Neural cell (in vitro differentiated cells): ENCODE results near the gene ENO2. TPM values are rescaled to one million over a fixed set of nuclear protein-coding genes. Genes with fewer than 3 reads are reported as not detected.

ENCODE experiments used
- H2AFZ ChIP-seq: fragments of 200-600, 300-800 bp; sonication (generic), shearing (Covaris generic); 2 replicates; pipeline ENCODE4 v1.6.0; 2014; ENCODE audit warnings: low read depth, mild to moderate bottlenecking, antibody characterized with exemption, low read length, moderate library complexity
- H3F3A ChIP-seq: fragments of 200-600 bp; shearing (Covaris generic); 2 replicates; pipeline ENCODE4 v1.6.1; 2016; ENCODE audit warnings: mild to moderate bottlenecking, moderate library complexity, mixed read lengths, antibody characterized with exemption, low read length; ENCODE audit not compliant: insufficient read depth, poor library complexity, severe bottlenecking
- H3K27ac ChIP-seq: fragments of 200-600, 300-800 bp; sonication (generic), shearing (Covaris generic); 2 replicates; pipeline ENCODE4 v1.5.1; 2014; ENCODE audit warnings: mild to moderate bottlenecking, low read length, moderate library complexity
- H3K27me3 ChIP-seq: fragments of 300-800, 200-600 bp; sonication (generic), shearing (Covaris generic); 2 replicates; pipeline ENCODE4 v1.6.0; 2014; ENCODE audit warnings: mild to moderate bottlenecking, low read depth, low read length, moderate library complexity; ENCODE audit not compliant: insufficient read depth
- H3K36me3 ChIP-seq: fragments of 300-800, 200-600 bp; sonication (generic), shearing (Covaris generic); 2 replicates; pipeline ENCODE4 v1.5.1; 2014; ENCODE audit warnings: mild to moderate bottlenecking, antibody characterized with exemption, low read length, moderate library complexity; ENCODE audit not compliant: insufficient read depth
- H3K4me2 ChIP-seq: fragments of 300-800, 200-600 bp; sonication (generic), shearing (Covaris generic); 2 replicates; pipeline ENCODE4 v1.6.0; 2014; ENCODE audit warnings: mild to moderate bottlenecking, low read length
- H3K4me3 ChIP-seq: fragments of 300-800, 200-600 bp; sonication (generic), shearing (Covaris generic); 2 replicates; pipeline ENCODE4 v1.5.1; 2014; ENCODE audit warnings: mild to moderate bottlenecking, low read length, moderate library complexity
- H3K79me2 ChIP-seq: fragments of 200-600 bp; shearing (Covaris generic); replicated peaks from 2 replicates; pipeline ENCODE4 v1.6.0; 2014; ENCODE audit warnings: mild to moderate bottlenecking, low read length, moderate library complexity; ENCODE audit not compliant: insufficient read depth
- H3K9ac ChIP-seq: fragments of 300-800, 200-600 bp; sonication (generic), shearing (Covaris generic); 2 replicates; pipeline ENCODE4 v1.6.1; 2016; ENCODE audit warnings: mild to moderate bottlenecking, low read length, mixed read lengths
- H3K9me2 ChIP-seq: fragments of 200-600 bp; shearing (Covaris generic); 2 replicates; pipeline ENCODE4 v1.6.1; 2016; ENCODE audit warnings: mild to moderate bottlenecking, low read length, mixed read lengths; ENCODE audit not compliant: insufficient read depth
- H3K9me3 ChIP-seq: fragments of 200-600, 300-800 bp; sonication (generic), shearing (Covaris generic); 2 replicates; pipeline ENCODE4 v1.6.1; 2016; ENCODE audit warnings: mild to moderate bottlenecking, mixed run types, low read length, moderate library complexity, mixed read lengths
- H4K20me1 ChIP-seq: fragments of 200-600 bp; shearing (Covaris generic); 2 replicates; pipeline ENCODE4 v1.6.1; 2016; ENCODE audit warnings: mild to moderate bottlenecking, mixed run types; ENCODE audit not compliant: insufficient read depth
- EP300 ChIP-seq: fragments of 450-650 bp; conservative IDR thresholded peaks from 2 replicates; pipeline ENCODE4 v1.6.1; 2014; ENCODE audit warnings: antibody characterized with exemption, mild to moderate bottlenecking, moderate library complexity; ENCODE audit not compliant: poor library complexity, severe bottlenecking
- EZH2 ChIP-seq: fragments of 200-600, 300-800 bp; shearing (Covaris generic), sonication (generic); IDR thresholded peaks from 2 replicates; pipeline ENCODE4 v1.6.1; 2014; ENCODE audit warnings: antibody characterized with exemption, low read length, borderline replicate concordance, mild to moderate bottlenecking; ENCODE audit not compliant: insufficient read depth, poor library complexity, severe bottlenecking
- MXI1 ChIP-seq: fragments of 450-650 bp; conservative IDR thresholded peaks from 2 replicates; pipeline ENCODE4 v1.6.1; 2014; ENCODE audit warnings: antibody characterized with exemption, mild to moderate bottlenecking; ENCODE audit not compliant: poor library complexity, severe bottlenecking
- POLR2AphosphoS5 ChIP-seq: IDR thresholded peaks from 2 replicates; pipeline ENCODE4 v1.6.1; 2012
- RAD21 ChIP-seq: fragments of 450-650 bp; conservative IDR thresholded peaks from 2 replicates; pipeline ENCODE4 v1.6.1; 2014; ENCODE audit warnings: antibody characterized with exemption, mild to moderate bottlenecking, moderate library complexity
- SMC3 ChIP-seq: fragments of 450-650 bp; conservative IDR thresholded peaks from 2 replicates; pipeline ENCODE4 v1.6.1; 2014; ENCODE audit warnings: antibody characterized with exemption, mild to moderate bottlenecking, moderate library complexity; ENCODE audit not compliant: poor library complexity
- TAF1 ChIP-seq: IDR thresholded peaks from 2 replicates; pipeline ENCODE4 v1.6.1; 2012; ENCODE audit warnings: low read depth
- polyA plus RNA-seq: library from polyadenylated mRNA; depleted of rRNA; stranded (reverse); fragments of >200 nt; gene quantifications from 2 replicates; pipeline ENCODE4 v1.2.3, GENCODE V29; 2014
- TF ChIP-seq, protein P1 (sequence below): fragments of 450-650 bp; IDR thresholded peaks from 2 replicates; pipeline ENCODE4 v1.5.1; 2014; ENCODE audit warnings: antibody characterized with exemption, mild to moderate bottlenecking, moderate library complexity; ENCODE audit not compliant: poor library complexity, severe bottlenecking
- TF ChIP-seq, protein P2 (sequence below): IDR thresholded peaks from 2 replicates; pipeline ENCODE4 v1.6.1; 2012; ENCODE audit warnings: borderline replicate concordance

ENO2 gene
- polyA plus RNA-seq, 1 donor from 2014 or later: 193 TPM

DNA sequence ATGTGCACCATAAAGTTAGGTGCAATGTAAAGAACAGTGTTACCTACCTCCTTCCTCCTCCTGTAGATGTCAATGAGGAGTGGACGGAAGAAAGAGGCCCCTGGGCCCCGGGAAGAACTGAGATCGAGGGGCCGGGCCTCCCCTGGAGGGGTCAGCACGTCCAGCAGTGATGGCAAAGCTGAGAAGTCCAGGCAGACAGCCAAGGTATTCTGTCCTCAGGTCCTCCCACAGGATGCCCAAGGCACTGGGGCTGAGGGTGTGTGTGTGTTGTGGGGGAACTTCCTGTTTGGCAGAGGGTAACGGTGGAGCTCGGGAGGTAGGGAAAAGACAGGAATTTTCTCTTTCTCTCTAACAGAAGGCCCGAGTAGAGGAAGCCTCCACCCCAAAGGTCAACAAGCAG, 19.7 kb downstream of the ENO2 start:
- no peak overlapping the region for H2AFZ ChIP-seq
- H3K9ac ChIP-seq: no peak overlapping the region
- no peaks in the 10 kb centered on the region for H3K9me3 ChIP-seq
- H3K4me3 ChIP-seq: no peak overlapping the region
- no peaks in the 10 kb centered on the region for H3K27me3 ChIP-seq
- H3K79me2 ChIP-seq: peaks cover 45% of the 10 kb centered on the region
- peaks cover 8% of the 10 kb centered on the region for H3K36me3 ChIP-seq
- peaks cover 10% of the 10 kb centered on the region for H4K20me1 ChIP-seq
- H3K9me2 ChIP-seq: no peaks in the 10 kb centered on the region
- H3K4me2 ChIP-seq: no peak overlapping the region
- H3K27ac ChIP-seq: no peak overlapping the region
- TF ChIP-seq, protein P1, sequence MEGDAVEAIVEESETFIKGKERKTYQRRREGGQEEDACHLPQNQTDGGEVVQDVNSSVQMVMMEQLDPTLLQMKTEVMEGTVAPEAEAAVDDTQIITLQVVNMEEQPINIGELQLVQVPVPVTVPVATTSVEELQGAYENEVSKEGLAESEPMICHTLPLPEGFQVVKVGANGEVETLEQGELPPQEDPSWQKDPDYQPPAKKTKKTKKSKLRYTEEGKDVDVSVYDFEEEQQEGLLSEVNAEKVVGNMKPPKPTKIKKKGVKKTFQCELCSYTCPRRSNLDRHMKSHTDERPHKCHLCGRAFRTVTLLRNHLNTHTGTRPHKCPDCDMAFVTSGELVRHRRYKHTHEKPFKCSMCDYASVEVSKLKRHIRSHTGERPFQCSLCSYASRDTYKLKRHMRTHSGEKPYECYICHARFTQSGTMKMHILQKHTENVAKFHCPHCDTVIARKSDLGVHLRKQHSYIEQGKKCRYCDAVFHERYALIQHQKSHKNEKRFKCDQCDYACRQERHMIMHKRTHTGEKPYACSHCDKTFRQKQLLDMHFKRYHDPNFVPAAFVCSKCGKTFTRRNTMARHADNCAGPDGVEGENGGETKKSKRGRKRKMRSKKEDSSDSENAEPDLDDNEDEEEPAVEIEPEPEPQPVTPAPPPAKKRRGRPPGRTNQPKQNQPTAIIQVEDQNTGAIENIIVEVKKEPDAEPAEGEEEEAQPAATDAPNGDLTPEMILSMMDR: no peak
- TF ChIP-seq TAF1: no peak
- TF ChIP-seq EZH2: no peak
- TF ChIP-seq, protein P2, sequence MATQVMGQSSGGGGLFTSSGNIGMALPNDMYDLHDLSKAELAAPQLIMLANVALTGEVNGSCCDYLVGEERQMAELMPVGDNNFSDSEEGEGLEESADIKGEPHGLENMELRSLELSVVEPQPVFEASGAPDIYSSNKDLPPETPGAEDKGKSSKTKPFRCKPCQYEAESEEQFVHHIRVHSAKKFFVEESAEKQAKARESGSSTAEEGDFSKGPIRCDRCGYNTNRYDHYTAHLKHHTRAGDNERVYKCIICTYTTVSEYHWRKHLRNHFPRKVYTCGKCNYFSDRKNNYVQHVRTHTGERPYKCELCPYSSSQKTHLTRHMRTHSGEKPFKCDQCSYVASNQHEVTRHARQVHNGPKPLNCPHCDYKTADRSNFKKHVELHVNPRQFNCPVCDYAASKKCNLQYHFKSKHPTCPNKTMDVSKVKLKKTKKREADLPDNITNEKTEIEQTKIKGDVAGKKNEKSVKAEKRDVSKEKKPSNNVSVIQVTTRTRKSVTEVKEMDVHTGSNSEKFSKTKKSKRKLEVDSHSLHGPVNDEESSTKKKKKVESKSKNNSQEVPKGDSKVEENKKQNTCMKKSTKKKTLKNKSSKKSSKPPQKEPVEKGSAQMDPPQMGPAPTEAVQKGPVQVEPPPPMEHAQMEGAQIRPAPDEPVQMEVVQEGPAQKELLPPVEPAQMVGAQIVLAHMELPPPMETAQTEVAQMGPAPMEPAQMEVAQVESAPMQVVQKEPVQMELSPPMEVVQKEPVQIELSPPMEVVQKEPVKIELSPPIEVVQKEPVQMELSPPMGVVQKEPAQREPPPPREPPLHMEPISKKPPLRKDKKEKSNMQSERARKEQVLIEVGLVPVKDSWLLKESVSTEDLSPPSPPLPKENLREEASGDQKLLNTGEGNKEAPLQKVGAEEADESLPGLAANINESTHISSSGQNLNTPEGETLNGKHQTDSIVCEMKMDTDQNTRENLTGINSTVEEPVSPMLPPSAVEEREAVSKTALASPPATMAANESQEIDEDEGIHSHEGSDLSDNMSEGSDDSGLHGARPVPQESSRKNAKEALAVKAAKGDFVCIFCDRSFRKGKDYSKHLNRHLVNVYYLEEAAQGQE: no peak
- TF ChIP-seq SMC3: no peak
- TF ChIP-seq MXI1: no peak
- no peak for TF ChIP-seq RAD21
- no peak for TF ChIP-seq POLR2AphosphoS5
- no peak for TF ChIP-seq EP300
- H3F3A ChIP-seq: peaks cover 3% of the 10 kb centered on the region

DNA sequence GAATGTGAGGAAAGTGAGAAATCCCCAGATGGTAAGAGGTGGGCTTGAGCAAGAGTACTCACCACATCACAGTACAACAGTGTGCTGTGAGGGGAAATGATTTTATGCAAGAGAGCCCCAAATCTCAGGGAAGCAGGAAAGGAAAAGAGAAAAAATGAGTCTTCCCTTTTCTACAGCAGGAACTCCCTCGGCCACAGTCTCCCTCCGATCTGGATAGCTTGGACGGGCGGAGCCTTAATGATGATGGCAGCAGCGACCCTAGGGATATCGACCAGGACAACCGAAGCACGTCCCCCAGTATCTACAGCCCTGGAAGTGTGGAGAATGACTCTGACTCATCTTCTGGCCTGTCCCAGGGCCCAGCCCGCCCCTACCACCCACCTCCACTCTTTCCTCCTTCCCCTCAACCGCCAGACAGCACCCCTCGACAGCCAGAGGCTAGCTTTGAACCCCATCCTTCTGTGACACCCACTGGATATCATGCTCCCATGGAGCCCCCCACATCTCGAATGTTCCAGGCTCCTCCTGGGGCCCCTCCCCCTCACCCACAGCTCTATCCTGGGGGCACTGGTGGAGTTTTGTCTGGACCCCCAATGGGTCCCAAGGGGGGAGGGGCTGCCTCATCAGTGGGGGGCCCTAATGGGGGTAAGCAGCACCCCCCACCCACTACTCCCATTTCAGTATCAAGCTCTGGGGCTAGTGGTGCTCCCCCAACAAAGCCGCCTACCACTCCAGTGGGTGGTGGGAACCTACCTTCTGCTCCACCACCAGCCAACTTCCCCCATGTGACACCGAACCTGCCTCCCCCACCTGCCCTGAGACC, 21.2 kb downstream of the ENO2 start:
- TF ChIP-seq RAD21 (no peak), EZH2 (no peak), POLR2AphosphoS5 (no peak), TAF1 (no peak), MXI1 (no peak), SMC3 (no peak)
- TF ChIP-seq, protein P1: no peak
- Histone ChIP-seq H3K36me3 (peaks cover 8% of the 10 kb centered on the region), H2AFZ (no peak overlapping the region), H3F3A (peaks cover 3% of the 10 kb centered on the region), H3K9ac (no peak overlapping the region), H4K20me1 (peaks cover 10% of the 10 kb centered on the region), H3K27me3 (no peaks in the 10 kb centered on the region), H3K9me3 (no peaks in the 10 kb centered on the region), H3K4me2 (no peak overlapping the region), H3K27ac (no peak overlapping the region), H3K79me2 (peaks cover 31% of the 10 kb centered on the region), H3K4me3 (no peak overlapping the region), H3K9me2 (no peaks in the 10 kb centered on the region)
